ENCODE measurements around the gene MCU.

DNA sequence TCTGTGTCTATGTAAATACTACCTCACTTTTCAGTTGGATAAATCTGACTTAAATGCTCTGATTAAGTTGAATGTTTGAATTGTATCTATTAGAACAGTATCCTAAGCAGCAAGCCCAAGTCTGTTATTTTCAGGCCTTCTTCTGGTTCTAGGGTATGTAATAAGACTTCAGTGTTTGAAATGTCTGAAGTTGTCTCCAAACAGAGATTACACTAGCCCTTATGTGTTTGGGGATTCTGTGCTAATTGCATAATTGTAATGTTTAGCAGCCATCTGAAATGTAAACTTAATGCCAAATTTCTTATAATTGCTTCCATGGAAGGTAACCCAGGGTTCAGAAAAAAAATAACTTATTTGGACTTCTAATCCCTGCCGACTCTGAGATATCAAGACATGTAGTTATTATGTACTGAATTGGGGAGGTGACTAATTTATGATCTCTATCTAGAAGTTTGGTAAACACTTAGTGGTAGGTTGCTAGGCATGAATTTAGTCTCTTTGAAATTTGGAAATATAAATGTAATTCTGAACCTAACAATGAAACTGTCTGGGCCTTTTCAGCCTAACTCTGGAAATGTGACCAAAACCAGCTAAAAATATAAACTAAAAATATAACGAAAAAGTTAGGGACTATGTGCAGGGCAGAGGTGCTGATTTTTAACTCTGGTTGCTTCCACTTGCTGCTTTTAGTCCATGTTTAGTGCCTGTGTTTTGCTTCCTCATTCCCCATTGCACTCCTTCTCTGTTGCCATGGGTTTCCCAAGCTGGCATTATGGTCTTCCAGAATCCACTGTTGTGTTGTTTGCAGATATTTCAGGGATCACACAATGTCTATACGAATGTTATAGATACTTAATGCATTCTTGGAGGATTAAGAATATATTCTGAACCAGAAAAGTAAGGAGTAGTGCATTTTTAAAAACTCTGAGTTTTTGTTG, 54.8 kb downstream of the MCU start:
- TF ChIP-seq, protein P1, sequence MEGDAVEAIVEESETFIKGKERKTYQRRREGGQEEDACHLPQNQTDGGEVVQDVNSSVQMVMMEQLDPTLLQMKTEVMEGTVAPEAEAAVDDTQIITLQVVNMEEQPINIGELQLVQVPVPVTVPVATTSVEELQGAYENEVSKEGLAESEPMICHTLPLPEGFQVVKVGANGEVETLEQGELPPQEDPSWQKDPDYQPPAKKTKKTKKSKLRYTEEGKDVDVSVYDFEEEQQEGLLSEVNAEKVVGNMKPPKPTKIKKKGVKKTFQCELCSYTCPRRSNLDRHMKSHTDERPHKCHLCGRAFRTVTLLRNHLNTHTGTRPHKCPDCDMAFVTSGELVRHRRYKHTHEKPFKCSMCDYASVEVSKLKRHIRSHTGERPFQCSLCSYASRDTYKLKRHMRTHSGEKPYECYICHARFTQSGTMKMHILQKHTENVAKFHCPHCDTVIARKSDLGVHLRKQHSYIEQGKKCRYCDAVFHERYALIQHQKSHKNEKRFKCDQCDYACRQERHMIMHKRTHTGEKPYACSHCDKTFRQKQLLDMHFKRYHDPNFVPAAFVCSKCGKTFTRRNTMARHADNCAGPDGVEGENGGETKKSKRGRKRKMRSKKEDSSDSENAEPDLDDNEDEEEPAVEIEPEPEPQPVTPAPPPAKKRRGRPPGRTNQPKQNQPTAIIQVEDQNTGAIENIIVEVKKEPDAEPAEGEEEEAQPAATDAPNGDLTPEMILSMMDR (IDR thresholded peaks at IDR 0.05): no peak
- TF ChIP-seq, protein P2, sequence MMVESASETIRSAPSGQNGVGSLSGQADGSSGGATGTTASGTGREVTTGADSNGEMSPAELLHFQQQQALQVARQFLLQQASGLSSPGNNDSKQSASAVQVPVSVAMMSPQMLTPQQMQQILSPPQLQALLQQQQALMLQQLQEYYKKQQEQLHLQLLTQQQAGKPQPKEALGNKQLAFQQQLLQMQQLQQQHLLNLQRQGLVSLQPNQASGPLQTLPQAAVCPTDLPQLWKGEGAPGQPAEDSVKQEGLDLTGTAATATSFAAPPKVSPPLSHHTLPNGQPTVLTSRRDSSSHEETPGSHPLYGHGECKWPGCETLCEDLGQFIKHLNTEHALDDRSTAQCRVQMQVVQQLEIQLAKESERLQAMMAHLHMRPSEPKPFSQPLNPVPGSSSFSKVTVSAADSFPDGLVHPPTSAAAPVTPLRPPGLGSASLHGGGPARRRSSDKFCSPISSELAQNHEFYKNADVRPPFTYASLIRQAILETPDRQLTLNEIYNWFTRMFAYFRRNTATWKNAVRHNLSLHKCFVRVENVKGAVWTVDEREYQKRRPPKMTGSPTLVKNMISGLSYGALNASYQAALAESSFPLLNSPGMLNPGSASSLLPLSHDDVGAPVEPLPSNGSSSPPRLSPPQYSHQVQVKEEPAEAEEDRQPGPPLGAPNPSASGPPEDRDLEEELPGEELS (CRISPR knock-in tag; IDR thresholded peaks at IDR 0.05): no peak
